ENCODE measurements around the gene TMEM132A. TPM values are rescaled to one million over a fixed set of nuclear protein-coding genes. Genes with fewer than 3 reads are reported as not detected.
A peak's percentile ranks its signal among the peaks of the same experiment; 100 is the strongest.
"Not testable (repeated sequence)": the region's sequence is repeated elsewhere in the genome, so short reads cannot be mapped to it uniquely, and the experiment has no call there.

TMEM132A gene
- total RNA-seq, 2 donors from 2014 or later, result 9.3 to 12.2 TPM

DNA sequence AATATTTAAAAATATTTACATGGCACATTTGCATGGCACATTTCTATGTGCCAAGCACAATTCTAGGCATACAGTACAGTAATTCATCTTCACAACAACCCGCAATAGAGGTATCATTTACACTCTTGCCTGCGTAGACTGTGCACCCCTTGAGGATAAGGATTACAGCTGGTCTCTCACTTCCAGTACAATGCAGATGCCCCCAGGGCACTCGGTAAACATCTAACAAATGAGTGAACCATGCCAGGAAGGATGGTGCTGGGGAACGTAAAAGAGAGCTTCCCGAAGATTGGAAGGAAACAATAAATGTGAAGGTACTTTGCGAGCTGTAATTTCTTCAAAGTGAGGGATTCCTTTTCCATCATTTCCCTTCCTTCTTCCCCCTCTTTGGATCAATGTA is 19.2 kb upstream of the TMEM132A start:
- Histone ChIP-seq H3K36me3 (replicated peaks in 1 of 2; ENCODE audit: insufficient read depth in 1 of 2, low read depth in 2 of 2) (peaks cover 4 to 26% of the 10 kb centered on the region in 2 donors), H3K4me3 (no peak overlapping the region), H3K9me3 (no peaks in the 10 kb centered on the region), H3K4me1 (peaks cover 33% of the 10 kb centered on the region), H3K27me3 (no peaks in the 10 kb centered on the region), H3K27ac (peak overlapping the region in 3 of 4 donors; percentile 7 to 96 (median 9))
- DNase-seq, result no peak
- intact Hi-C loops (cut with DNase I), result no loop called here
- TF ChIP-seq POLR2A (IDR thresholded peaks at IDR 0.05), result no peak
- TF ChIP-seq, protein P1, sequence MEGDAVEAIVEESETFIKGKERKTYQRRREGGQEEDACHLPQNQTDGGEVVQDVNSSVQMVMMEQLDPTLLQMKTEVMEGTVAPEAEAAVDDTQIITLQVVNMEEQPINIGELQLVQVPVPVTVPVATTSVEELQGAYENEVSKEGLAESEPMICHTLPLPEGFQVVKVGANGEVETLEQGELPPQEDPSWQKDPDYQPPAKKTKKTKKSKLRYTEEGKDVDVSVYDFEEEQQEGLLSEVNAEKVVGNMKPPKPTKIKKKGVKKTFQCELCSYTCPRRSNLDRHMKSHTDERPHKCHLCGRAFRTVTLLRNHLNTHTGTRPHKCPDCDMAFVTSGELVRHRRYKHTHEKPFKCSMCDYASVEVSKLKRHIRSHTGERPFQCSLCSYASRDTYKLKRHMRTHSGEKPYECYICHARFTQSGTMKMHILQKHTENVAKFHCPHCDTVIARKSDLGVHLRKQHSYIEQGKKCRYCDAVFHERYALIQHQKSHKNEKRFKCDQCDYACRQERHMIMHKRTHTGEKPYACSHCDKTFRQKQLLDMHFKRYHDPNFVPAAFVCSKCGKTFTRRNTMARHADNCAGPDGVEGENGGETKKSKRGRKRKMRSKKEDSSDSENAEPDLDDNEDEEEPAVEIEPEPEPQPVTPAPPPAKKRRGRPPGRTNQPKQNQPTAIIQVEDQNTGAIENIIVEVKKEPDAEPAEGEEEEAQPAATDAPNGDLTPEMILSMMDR (IDR thresholded peaks at IDR 0.05), result no peak
- 46 to 51% methylated on average over 6 of the region's 6 CpGs for WGBS, 2 donors
- no peak for ATAC-seq

DNA sequence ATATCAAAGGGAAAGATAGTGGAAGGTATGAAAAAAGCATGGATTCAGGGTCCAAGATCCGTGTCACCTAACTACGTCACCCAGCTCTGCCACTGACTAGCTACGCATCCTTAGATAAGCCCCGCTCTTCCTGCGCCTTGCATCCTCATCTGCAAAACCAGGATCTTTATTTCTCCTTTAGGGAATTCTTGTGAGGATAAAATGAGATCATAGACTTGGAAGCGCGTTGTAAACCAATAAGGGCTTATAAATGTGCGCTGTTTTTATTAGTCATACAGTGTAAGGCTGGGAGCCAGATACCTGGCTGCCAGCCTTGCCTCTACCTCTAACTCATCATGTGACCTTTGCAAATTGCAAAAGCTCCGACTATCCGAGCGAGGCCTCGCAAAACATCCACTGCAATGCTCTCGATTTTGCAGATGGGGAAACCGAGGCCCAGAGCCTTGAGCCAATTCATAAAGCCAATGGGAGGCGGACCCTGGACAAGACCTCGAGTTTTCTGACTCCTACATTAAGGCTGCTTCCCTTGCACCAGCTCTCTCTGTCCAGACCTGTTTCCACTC is 18.6 kb upstream of the TMEM132A start:
- 5 to 7% methylated on average over 14 to 16 of the region's 16 CpGs for WGBS, 2 donors
- TF ChIP-seq POLR2A (IDR thresholded peaks at IDR 0.05), result no peak
- TF ChIP-seq, protein P1 (IDR thresholded peaks at IDR 0.05), result no peak
- Histone ChIP-seq H3K27ac (peak overlapping the region; percentile 86 to 96 (median 95)), H3K36me3 (replicated peaks in 1 of 2; ENCODE audit: insufficient read depth in 1 of 2, low read depth in 2 of 2) (peaks cover 2 to 20% of the 10 kb centered on the region in 2 donors), H3K9me3 (no peaks in the 10 kb centered on the region), H3K4me3 (peak overlapping the region; percentile 75 to 95), H3K27me3 (no peaks in the 10 kb centered on the region), H3K4me1 (peaks cover 33% of the 10 kb centered on the region)
- DNase-seq (peak in 3 of 4 donors; percentile 41 to 54 (median 43)), ATAC-seq (peak; percentile 37)
- intact Hi-C loops (cut with DNase I), result no loop called here

DNA sequence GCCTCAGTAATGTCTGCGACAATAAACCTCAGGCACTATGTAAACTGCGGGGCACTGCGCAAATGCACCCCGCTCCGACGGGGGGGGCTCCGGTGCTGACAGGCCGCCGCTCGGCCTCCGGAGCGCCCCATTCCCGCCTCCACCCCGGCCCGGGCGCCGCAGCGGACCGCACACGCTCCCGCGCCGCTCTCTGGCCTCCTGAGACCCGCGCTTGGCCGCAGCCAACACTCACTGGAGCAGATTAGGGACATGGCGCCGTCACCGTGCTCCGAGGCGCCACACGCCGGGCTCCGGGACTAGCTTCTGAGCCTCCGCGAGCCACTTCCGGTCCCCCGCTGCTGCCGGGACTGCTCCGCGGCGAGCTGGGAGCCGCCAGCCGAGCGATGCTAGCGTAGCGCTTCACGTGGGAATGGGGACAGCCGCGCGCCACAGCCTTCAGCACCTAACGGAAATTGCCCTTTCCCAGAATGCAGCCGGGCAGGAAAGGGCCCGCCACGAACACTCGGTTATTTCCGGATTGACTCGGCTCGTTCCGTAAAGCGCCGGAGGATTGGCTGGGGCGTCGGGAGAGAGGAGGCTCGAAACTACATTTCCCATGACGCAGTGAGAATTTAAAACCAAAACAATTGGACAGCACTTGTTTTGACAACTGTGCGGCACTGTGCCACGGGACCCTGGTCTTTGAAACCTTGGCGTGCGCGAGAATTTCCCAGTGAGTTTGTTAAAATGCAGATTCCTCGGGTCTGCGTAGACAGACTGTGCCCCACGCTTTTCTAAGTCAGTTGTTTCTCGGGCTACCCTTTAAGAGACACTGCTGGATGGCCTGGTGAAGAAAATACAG is 17.9 kb upstream of the TMEM132A start, which contains the start of gene PRPF19:
Gene PRPF19 (minus strand): TSS at position 454 of the 841 bp plus-strand sequence. CDS start 203 bp downstream, at position 251.
- TF ChIP-seq, protein P1 (IDR thresholded peaks at IDR 0.05), result peak in 1 of 7 experiments; percentile 11
- peak; percentile 86 to 90 (median 86) for TF ChIP-seq POLR2A (IDR thresholded peaks at IDR 0.05)
- Histone ChIP-seq H3K27ac (peak within 1 kb of the TSS; percentile 86 to 96 (median 95)), H3K4me1 (peaks cover 33% of the 10 kb centered on the region), H3K27me3 (no peaks in the 10 kb centered on the region), H3K36me3 (replicated peaks in 1 of 2; ENCODE audit: insufficient read depth in 1 of 2, low read depth in 2 of 2) (peaks cover 0 to 13% of the 10 kb centered on the region in 2 donors), H3K9me3 (no peaks in the 10 kb centered on the region), H3K4me3 (peak within 1 kb of the TSS; percentile 75 to 95)
- ATAC-seq (peak; percentile 99), DNase-seq (peak; percentile 97 to 98 (median 97))
- intact Hi-C loops (cut with DNase I), result no loop called here
- 1% methylated on average over 44 to 67 of the region's 75 CpGs for WGBS, 2 donors

DNA sequence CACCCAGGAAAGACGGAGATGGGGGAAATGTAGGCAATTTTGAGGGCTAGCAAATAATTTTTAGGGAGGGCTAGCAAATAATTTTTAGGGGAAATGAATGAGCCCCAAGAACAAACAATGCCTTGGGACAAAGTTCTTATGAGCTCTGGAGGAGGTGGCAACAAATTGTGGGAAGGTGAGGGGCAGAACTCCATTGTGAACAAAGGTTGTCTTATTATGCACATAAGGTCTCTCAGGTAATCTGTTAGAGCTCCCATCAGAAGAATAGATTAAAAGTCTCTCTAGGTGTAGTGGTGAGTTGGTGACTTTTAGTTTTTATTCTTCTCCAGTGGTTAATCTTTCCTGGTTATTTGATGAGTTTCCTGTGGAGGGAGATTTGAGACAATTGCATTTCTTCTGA is 15.5 kb upstream of the TMEM132A start:
- TF ChIP-seq, protein P1 (IDR thresholded peaks at IDR 0.05), result no peak
- no peak for TF ChIP-seq POLR2A (IDR thresholded peaks at IDR 0.05)
- intact Hi-C loops (cut with DNase I), result no loop called here
- WGBS, 2 donors, result 21 to 79% methylated on average over 1 of the region's 1 CpG
- Histone ChIP-seq H3K4me3 (no peak overlapping the region), H3K9me3 (no peaks in the 10 kb centered on the region), H3K27me3 (no peaks in the 10 kb centered on the region), H3K36me3 (replicated peaks in 1 of 2; ENCODE audit: insufficient read depth in 1 of 2, low read depth in 2 of 2) (no peaks in the 10 kb centered on the region), H3K27ac (no peak overlapping the region), H3K4me1 (peaks cover 31% of the 10 kb centered on the region)
- ATAC-seq, result no peak
- no peak for DNase-seq

DNA sequence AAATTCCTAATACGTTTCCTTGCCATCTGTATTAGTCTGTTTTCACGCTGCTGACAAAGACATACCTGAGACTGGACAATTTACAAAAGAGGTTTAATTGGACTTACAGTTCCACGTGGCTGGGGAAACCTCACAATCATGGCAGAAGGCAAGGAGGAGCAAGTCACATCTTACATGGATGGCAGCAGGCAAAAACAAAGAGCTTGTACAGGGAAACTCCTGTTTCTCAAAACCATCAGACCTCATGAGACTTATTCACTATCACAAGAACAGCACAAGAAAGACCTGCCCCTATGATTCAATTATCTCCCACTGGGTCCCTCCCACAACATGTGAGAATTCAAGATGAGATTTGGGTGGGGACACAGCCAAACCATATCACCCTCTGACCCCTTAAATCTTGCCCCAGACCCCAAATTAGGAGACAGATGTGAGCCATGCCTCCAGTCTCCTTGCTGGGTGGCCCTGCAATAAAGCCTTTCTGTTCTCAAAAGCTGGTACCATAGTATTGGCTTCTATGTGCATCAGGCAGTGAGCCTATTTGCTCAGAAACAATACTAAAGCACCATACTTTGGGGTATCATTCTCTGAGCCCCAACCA is 14.5 kb upstream of the TMEM132A start:
- DNase-seq; H3K36me3 ChIP-seq (replicated peaks in 1 of 2; ENCODE audit: insufficient read depth in 1 of 2, low read depth in 2 of 2); H3K4me3 ChIP-seq; H3K27me3 ChIP-seq; intact Hi-C loops (cut with DNase I); H3K9me3 ChIP-seq; H3K27ac ChIP-seq; ATAC-seq: not testable (repeated sequence)
- 70 to 79% methylated on average over 3 of the region's 3 CpGs for WGBS, 2 donors
- H3K4me1 ChIP-seq, result peaks cover 24% of the 10 kb centered on the region
